Superior temporal gyrus (tissue), 1 donor: ENCODE results near the gene MEOX1.

Experiments used
- DNase-seq: peaks from one replicate; pipeline ENCODE4 v3.0.0-alpha.2; 2016; ENCODE audit errors: extremely low spot score

MEOX1 gene

DNA sequence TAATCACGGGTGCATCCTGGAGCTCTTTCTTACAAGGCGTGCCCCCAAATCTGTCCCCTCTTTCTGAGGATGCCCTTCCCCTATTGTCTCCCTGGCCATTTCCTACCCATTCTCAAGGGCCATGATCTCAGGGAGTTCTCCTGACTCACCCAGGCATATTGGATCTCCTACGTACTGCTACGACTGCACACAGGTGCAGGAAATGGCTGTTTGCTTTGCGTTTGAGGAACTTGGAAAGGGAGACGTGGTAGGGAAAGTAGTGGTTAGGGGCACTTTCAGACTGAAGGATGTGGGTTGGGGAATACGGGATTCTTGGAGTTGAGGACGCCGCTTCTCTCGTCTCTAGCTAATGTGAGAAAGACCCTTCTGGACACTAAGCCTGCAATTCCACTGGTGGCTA, 18.7 kb upstream of the MEOX1 start:
- no peak for DNase-seq

DNA sequence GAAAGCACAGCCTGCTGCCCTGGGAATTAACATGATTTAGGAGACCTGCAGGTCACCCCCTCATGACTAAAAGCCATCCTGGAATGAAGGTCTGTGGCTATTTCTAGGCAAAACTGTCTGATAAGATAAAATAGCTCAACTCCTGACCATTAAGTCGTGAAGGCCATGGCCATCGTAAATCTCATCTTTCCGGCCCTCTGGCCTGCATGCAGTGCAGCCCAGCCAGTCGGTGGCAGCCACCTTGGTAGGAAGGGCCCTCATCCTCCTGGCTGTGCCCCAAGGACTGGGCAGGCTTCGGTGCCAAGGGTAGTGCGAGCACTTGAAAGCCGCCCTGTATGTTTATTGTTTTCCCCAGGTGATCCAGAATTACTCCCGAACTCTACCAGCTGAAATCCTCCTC, 18.2 kb upstream of the MEOX1 start:
- no peak for DNase-seq

DNA sequence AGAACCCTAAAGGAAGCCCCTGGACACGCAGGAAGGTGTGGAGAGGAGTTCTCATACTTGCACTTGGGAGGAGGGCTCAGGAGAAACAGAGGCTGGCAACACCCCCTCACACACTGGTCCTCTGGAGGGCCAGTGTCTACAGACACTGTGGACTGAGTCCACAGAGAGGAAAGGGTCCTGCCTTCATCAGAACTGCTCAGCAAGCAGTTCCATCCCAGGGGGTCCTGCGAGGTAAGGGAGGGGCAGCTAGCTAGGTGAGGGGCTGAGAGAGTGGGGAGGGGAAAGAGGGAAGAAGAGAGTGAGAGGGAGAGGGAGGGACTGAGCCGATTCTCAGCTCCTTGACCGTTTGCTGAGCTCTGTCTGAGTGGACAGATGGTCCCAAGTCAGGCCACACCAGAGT, 17.7 kb upstream of the MEOX1 start:
- DNase-seq, result no peak

DNA sequence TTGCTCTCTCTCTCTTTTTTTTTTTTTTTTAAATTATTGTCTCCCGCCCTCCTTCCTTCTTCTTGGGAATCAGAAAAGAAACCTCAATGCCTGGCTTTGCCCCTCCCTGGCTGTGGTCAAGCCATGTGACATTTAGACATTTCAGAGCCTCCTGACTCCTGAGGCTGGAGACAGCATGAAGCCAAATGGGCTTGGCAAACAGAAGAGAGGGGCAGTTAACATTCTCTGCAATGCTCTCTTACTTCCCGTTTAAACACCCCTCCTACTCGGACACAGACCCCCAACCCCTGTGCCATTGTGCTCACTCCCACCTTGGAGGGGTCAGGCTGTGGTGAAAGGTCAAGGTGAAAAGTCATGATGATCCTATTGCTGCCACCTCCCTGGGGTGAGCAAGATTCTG, 14.7 kb upstream of the MEOX1 start:
- no peak for DNase-seq

DNA sequence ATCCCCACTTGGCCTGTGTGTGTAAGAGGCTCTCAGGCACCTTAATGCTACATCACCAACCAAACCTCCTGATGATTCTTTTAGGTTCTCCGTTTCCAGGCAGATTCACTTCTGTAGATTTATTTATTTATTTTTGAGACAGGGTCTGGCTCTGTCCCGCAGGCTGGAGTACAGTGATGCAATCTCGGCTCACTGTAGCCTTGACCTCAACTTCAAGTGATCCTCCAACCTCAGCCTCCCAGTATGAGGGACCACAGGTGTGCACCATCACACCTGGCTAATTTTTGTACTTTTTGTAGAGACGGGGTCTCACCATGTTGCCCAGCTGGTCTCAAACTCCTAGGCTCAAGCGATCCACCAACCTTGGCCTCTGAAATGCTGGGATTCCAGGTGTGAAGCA, 12.7 kb upstream of the MEOX1 start:
- DNase-seq, result no peak

DNA sequence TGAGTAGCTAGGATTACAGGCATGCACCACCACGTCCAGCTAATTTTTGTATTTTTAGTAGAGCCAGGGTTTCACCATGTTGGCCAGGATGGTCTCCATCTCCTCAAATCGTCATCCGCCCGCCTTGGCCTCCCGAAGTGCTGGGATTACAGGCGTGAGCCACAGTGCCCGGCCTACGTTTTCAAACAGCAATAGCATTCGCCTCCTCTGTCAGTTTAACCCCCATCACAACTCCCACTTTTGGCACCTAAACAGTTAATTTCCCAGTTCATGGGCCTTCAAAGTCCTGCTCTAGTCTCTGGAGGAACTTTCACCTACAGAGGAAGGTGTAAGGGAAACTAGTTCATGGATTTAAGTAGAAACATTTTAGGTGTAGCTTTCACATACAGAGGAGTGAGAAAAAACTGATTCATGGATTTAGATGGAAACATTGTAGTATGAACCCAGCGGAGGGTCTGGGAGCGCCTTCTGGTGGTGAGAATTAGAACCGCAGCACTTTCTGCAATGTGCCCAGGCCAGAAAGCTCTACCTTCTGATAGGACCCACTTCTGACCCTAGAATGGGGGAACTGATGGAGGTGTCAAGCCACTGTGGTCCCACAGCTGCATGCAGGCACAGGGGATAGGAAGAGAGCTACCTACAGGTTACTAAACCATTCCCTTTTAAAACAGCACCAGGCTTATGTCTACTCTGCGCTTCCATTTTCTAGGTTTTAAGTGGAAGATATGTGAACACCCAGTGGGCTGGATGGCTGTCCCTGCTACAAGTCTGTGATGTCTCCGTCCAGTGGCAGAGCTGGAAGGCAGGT, 12.0 kb upstream of the MEOX1 start:
- DNase-seq, result peak; percentile 88

DNA sequence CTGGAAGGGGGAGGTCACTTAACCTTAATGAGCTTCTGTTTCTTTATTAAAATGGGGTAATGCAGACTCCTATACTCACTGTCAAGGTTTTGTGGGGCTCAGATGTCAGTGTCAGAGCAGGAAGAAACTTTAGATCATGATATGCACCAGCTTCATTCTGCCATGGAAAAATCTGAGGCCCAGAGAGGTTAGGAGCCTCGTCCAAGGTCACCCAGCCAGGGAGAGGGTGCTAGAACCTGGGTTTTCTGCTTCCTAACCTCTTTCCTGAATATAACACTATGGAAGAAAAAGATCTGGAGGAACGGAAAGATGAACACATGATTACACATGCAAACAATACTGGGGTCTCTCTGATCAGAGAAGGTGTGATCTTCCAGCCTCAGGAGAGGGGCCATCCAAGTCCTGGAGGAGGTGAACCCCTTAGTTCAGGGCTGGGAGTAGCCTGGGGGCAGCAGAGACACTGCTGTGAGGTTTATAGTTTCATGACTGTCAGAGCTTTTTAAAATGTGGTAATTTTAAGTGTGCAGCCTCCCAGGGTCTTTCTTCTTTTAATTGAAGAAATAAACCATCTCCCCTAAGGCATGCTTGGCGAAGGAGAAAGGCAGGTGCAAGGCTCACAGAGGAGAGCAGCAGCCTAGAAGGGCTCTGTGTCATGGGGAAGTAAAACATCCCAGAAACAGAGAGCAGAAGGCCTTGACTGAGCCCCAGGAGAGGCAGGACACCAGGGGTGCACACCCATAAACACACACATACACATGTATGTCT, 10.2 kb upstream of the MEOX1 start:
- DNase-seq, result no peak

DNA sequence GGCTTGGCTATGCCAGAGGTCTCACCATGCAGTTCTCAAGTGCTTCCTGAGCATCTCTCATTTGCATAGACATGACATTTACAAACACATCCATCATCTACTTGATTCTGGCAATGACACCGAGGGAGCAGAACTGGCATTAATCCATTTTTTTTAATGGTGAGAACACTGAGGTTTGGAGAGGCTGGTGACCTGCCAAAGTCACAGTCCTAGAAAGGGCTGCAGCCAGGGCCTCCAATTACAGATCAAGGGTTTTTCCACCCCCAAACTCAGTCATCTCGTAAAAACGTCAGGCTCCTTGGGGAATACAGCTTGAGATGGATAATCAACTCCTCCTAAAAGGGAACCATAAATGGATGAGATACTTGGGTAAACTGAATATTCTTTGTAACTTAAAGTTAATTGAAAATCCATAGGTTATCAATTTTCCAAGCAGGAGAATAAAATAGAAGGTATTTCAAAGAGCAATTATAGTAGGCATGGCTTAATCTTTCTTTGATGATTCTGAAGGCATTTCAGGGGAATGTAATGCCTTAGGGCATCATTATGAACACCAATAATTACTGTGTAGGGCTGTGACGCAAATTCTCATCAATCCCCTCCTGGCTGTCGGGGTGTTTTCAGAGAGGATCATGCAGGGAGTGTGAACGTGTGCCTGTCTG, 9.4 kb upstream of the MEOX1 start:
- no peak for DNase-seq

DNA sequence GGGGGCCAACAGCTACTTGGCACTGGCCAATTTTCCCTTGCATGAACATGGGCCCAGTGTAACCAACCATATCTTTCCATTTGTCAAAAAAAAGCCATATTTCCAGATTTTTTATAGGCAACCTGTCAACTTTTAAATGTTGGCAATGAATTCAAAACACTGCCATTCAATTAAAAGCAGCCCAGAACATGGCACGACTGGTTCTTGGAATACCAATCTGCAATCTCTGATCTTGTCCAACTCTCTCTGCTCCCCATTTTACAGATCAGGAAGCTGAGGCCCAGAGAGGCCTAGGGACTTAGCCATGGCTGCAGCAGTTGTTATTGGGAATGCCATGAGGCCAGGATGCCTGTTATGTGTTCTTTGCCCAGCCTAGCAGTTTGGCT, 8.9 kb upstream of the MEOX1 start:
- DNase-seq, result no peak

DNA sequence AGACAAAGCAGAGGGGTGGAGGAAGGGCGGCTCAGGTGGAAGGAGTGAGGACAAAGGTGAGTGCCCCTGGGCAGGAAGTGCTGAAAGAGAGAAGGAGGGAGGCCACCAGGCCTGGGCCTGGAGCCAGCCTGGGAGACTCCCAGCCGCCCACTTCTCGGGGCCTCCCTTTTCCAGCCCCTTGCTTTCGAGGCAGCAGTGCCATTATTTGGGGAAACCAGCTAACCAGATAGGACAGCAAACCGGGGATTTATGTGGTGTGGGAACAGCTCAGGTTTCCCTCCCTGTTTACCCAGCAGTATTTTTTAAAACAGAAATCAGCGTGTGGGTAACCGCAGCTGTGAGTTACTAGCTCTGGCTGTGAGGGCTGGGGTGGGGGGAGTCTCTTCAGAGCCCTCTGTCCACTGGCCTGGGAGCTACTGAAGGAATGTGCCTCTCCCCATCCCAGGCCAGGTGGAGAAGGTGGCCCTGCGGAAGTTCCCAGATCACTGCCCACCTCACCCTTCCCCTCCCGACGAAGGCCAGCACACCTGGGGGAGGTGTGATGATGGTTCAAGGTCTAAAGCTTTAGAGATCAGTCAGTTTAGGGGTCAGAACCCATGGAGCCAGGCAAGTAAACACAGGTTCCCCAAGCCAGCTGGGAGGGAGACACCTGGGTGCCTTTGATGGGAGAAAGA, 8.4 kb upstream of the MEOX1 start:
- DNase-seq, result no peak

- DNase-seq, result no peak
Measured at GRCh38 chr17:43667947-43668348, 6.2 kb upstream of the MEOX1 start.

- no peak for DNase-seq
Measured at GRCh38 chr17:43667506-43667905, 5.8 kb upstream of the MEOX1 start.

GRCh38 chr17:43665937-43666236, 4.2 kb upstream of the MEOX1 start:
- DNase-seq, result no peak

- DNase-seq, result no peak
Measured at GRCh38 chr17:43665084-43665936, 3.6 kb upstream of the MEOX1 start.

DNA sequence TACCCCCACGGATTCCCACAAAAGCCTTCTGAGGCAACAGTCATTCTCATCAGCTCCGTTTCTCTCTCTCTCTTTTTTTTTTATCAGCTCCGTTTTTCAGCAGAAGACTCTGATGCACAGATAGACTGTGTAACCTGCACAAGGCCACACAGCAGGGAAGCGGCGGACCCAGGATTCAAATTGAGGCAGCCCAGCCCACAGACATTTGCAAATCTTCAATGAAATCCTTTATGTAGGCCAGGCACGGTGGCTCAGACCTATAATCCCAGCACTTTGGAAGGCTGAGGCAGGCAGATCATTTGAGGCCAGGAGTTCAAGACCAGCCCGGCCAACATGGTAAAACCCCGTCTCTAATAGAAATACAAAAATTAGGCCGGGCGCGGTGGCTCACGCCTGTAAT, 2.4 kb upstream of the MEOX1 start:
- no peak for DNase-seq

GRCh38 chr17:43663383-43663782, 1.7 kb upstream of the MEOX1 start:
- no peak for DNase-seq

GRCh38 chr17:43662413-43663141, 855 bp upstream of the MEOX1 start:
- DNase-seq, result no peak

GRCh38 chr17:43660816-43661493, 767 bp downstream of the MEOX1 start:
- no peak for DNase-seq

GRCh38 chr17:43659823-43660617, 1.7 kb downstream of the MEOX1 start:
- DNase-seq, result no peak
